Mesenchymal stem cell (in vitro differentiated cells and primary cell): ENCODE measurements around the gene ROR2.

Source experiments
- DNase-seq: peaks from one replicate; pipeline ENCODE4 v3.0.0-alpha.2; 2013
- H2AFZ ChIP-seq: one replicate; pipeline ENCODE4 v1.6.1; 2013; ENCODE audit warnings: low read depth, mild to moderate bottlenecking, control low read depth, inconsistent platforms, low read length, moderate library complexity
- H2AK5ac ChIP-seq: 2 replicates; pipeline ENCODE4 v1.6.1; 2013; ENCODE audit warnings: low read length, moderate library complexity, mild to moderate bottlenecking, inconsistent platforms; ENCODE audit not compliant: severe bottlenecking
- H2BK120ac ChIP-seq: one replicate; pipeline ENCODE4 v1.6.1; 2013; ENCODE audit warnings: low read depth, mild to moderate bottlenecking, inconsistent platforms, low read length, moderate library complexity
- H2BK12ac ChIP-seq, 2 experiments: one replicate each; pipeline ENCODE4 v1.6.1; 2013; ENCODE audit warnings: inconsistent platforms in 2 of 2, low read length in 2 of 2, mild to moderate bottlenecking in 2 of 2, moderate library complexity in 2 of 2, control low read depth in 1 of 2
- H2BK15ac ChIP-seq: one replicate; pipeline ENCODE4 v1.6.1; 2013; ENCODE audit warnings: mild to moderate bottlenecking, low read depth, inconsistent platforms; ENCODE audit not compliant: poor library complexity, severe bottlenecking
- H2BK5ac ChIP-seq: 2 replicates; pipeline ENCODE4 v1.6.1; 2013; ENCODE audit warnings: low read depth, mild to moderate bottlenecking, low read length, control low read depth, inconsistent platforms; ENCODE audit not compliant: poor library complexity, severe bottlenecking
- H3K14ac ChIP-seq, 2 experiments: one replicate each; pipeline ENCODE4 v1.6.1; 2013; ENCODE audit warnings: inconsistent platforms in 2 of 2, low read length in 2 of 2, control low read depth in 1 of 2, mild to moderate bottlenecking in 1 of 2, moderate library complexity in 1 of 2
- H3K18ac ChIP-seq, 2 experiments: one replicate each; pipeline ENCODE4 v1.6.1; 2013; ENCODE audit warnings: inconsistent platforms in 2 of 2, low read length in 2 of 2, control low read depth in 1 of 2, low read depth in 1 of 2, mild to moderate bottlenecking in 1 of 2
- H3K23ac ChIP-seq, 2 experiments: one replicate each; pipeline ENCODE4 v1.6.1; 2013; ENCODE audit warnings: inconsistent platforms in 2 of 2, low read length in 2 of 2, mild to moderate bottlenecking in 2 of 2, moderate library complexity in 2 of 2, control low read depth in 1 of 2
- H3K27ac ChIP-seq: 2 replicates; pipeline ENCODE4 v1.5.1; 2013; ENCODE audit warnings: mild to moderate bottlenecking, moderate library complexity, low read length, control low read depth, inconsistent platforms; ENCODE audit not compliant: poor library complexity, severe bottlenecking
- H3K27me3 ChIP-seq, 2 experiments: 2 replicates each; pipeline versions ENCODE4 v1.6.1 to v1.7.0; 2013; ENCODE audit warnings: low read length in 2 of 2, mild to moderate bottlenecking in 2 of 2, moderate library complexity in 2 of 2, control low read depth in 1 of 2, inconsistent platforms in 1 of 2; ENCODE audit not compliant: control insufficient read depth in 1 of 2, insufficient read depth in 1 of 2
- H3K36me3 ChIP-seq, 2 experiments: 2 replicates each; pipeline versions ENCODE4 v1.6.1 to v1.7.0; 2013; ENCODE audit warnings: low read length in 2 of 2, control low read depth in 1 of 2, inconsistent platforms in 1 of 2, low read depth in 1 of 2, mild to moderate bottlenecking in 1 of 2; ENCODE audit not compliant: insufficient read depth in 2 of 2, control insufficient read depth in 1 of 2
- H3K4ac ChIP-seq, 2 experiments: one replicate each; pipeline ENCODE4 v1.6.1; 2013; ENCODE audit warnings: inconsistent platforms in 2 of 2, low read length in 2 of 2, mild to moderate bottlenecking in 2 of 2, moderate library complexity in 2 of 2, control low read depth in 1 of 2, low read depth in 1 of 2
- H3K4me1 ChIP-seq: 2 replicates; pipeline ENCODE4 v1.6.1; 2013; ENCODE audit warnings: low read depth, low read length, control low read depth; ENCODE audit not compliant: control insufficient read depth, insufficient read depth
- H3K4me2 ChIP-seq: 2 replicates; pipeline ENCODE4 v1.6.1; 2013; ENCODE audit warnings: low read length, mild to moderate bottlenecking, inconsistent platforms; ENCODE audit not compliant: poor library complexity, severe bottlenecking
- H3K4me3 ChIP-seq, 2 experiments: 2 replicates each; pipeline versions ENCODE4 v1.5.1 to v1.7.0; 2013; ENCODE audit warnings: low read length in 2 of 2, mild to moderate bottlenecking in 2 of 2, control low read depth in 1 of 2, low read depth in 1 of 2; ENCODE audit not compliant: insufficient read depth in 1 of 2
- H3K79me1 ChIP-seq: replicated peaks from 2 replicates; pipeline ENCODE4 v1.6.1; 2013; ENCODE audit warnings: mild to moderate bottlenecking, control low read depth, low read length, inconsistent platforms; ENCODE audit not compliant: poor library complexity, severe bottlenecking
- H3K9ac ChIP-seq: 2 replicates; pipeline ENCODE4 v1.7.0; 2013; ENCODE audit warnings: mild to moderate bottlenecking, low read length, moderate library complexity
- H3K9me3 ChIP-seq: 2 replicates; pipeline ENCODE4 v1.7.0; 2013; ENCODE audit warnings: mild to moderate bottlenecking, low read length; ENCODE audit not compliant: control insufficient read depth
- H4K8ac ChIP-seq: one replicate; pipeline ENCODE4 v1.6.1; 2013; ENCODE audit warnings: inconsistent platforms, mild to moderate bottlenecking, low read length, moderate library complexity
- H4K91ac ChIP-seq: one replicate; pipeline ENCODE4 v1.6.1; 2013; ENCODE audit warnings: mild to moderate bottlenecking, low read length, inconsistent platforms
- WGBS: methylation state at CpG from one replicate; pipeline ENCODE4 v1.1.7; 2013; ENCODE audit warnings: mixed read lengths; 5-methylcytosine and 5-hydroxymethylcytosine counted together

The ROR2 gene

DNA sequence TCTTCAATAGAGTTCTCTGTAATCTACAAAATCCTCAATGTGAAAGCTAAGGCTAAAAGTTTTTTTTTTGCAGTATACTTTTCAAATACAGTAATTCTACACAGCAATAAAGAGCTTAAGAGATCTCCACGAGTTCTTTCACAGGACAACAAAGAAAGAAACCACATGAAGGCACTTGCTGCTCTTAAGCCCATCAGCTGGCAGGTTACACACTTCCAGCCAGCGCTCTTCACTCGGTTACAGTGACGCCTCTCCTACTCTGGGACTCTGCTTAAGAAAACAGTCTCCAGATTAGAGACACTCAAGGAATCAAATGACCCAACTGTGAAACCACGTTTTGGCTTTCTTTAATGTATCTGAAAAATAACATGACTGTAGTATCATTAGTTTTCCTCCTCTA lies 85.0 kb downstream of the ROR2 start:
- no peak overlapping the region for H3K9ac ChIP-seq
- no peak overlapping the region for H4K91ac ChIP-seq
- no peak overlapping the region for H3K23ac ChIP-seq
- 62% methylated on average over 4 of the region's 5 CpGs for WGBS
- no peak overlapping the region for H3K4me3 ChIP-seq
- no peak overlapping the region for H3K4me2 ChIP-seq
- H2BK15ac ChIP-seq: no peak overlapping the region
- H3K18ac ChIP-seq: no peak overlapping the region
- no peak overlapping the region for H2AFZ ChIP-seq
- H3K27ac ChIP-seq: no peak overlapping the region
- no peak overlapping the region for H4K8ac ChIP-seq
- peaks cover 11% of the 10 kb centered on the region for H3K4me1 ChIP-seq
- no peak overlapping the region for H2AK5ac ChIP-seq
- H3K4ac ChIP-seq: no peak overlapping the region
- H3K79me1 ChIP-seq: peaks cover 15% of the 10 kb centered on the region
- no peak overlapping the region for H2BK120ac ChIP-seq
- no peaks in the 10 kb centered on the region for H3K36me3 ChIP-seq
- no peaks in the 10 kb centered on the region for H3K9me3 ChIP-seq
- H2BK12ac ChIP-seq: no peak overlapping the region
- no peaks in the 10 kb centered on the region for H3K27me3 ChIP-seq
- H2BK5ac ChIP-seq: no peak overlapping the region
- no peak for DNase-seq
- H3K14ac ChIP-seq: no peak overlapping the region

DNA sequence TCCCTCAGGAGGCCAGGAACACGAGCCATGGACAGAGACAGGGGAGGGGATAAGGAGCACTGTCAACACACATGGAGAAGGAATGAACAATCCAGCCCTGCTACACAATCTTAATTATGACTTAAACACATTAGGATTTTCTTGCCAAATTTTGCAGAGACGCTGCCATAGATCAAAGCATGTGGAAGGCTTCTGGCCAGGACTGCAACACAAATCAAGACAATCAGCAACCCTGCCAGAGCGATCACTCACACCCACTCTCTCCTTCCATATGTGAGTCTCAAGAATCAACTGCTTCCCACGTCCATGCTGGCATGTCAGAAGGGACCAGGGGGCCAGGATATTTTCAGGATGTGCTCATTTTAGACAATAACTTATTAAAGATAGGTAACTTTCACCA lies 85.6 kb downstream of the ROR2 start:
- Histone ChIP-seq H2BK5ac (no peak overlapping the region), H3K4me3 (no peak overlapping the region), H2BK15ac (no peak overlapping the region), H3K27me3 (no peaks in the 10 kb centered on the region), H4K91ac (no peak overlapping the region), H3K79me1 (peaks cover 21% of the 10 kb centered on the region), H3K23ac (no peak overlapping the region), H3K14ac (no peak overlapping the region), H2AFZ (no peak overlapping the region), H2AK5ac (no peak overlapping the region), H3K4ac (no peak overlapping the region), H2BK120ac (no peak overlapping the region), H3K9me3 (no peaks in the 10 kb centered on the region), H3K27ac (no peak overlapping the region), H4K8ac (no peak overlapping the region), H3K4me1 (peaks cover 11% of the 10 kb centered on the region), H2BK12ac (no peak overlapping the region), H3K9ac (no peak overlapping the region), H3K4me2 (no peak overlapping the region), H3K18ac (no peak overlapping the region), H3K36me3 (peaks cover 0 to 5% of the 10 kb centered on the region in 2 experiments)
- DNase-seq: no peak
- WGBS: 86% methylated on average over 2 of the region's 4 CpGs

DNA sequence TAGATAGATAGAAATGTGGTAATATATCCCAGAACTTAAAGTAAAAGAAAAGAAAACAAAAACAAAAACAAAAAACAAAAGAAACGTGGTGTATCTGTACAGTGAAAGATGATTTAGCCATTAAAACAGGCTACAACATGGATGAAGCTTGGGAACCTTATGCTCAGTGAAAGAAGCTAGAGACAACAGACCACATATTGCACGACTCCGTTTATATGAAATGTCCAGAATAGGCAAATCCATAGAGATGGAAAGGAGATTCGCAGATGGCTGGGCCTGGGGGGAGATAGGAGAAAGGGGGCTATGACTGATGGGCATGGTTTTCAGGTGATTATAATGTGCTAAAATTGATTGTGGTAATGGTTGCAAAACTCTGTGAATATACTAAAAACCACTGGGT lies 86.6 kb downstream of the ROR2 start:
- H4K8ac ChIP-seq: no peak overlapping the region
- peaks cover 0 to 5% of the 10 kb centered on the region in 2 experiments for H3K36me3 ChIP-seq
- no peak overlapping the region for H2BK12ac ChIP-seq
- no peak overlapping the region for H3K4ac ChIP-seq
- H2BK15ac ChIP-seq: no peak overlapping the region
- no peak overlapping the region for H2AFZ ChIP-seq
- H4K91ac ChIP-seq: no peak overlapping the region
- no peak overlapping the region for H3K4me2 ChIP-seq
- no peak overlapping the region for H3K4me3 ChIP-seq
- no peak overlapping the region for H3K9ac ChIP-seq
- H3K9me3 ChIP-seq: no peaks in the 10 kb centered on the region
- H3K4me1 ChIP-seq: peaks cover 8% of the 10 kb centered on the region
- no peak overlapping the region for H2BK120ac ChIP-seq
- H2AK5ac ChIP-seq: no peak overlapping the region
- H3K23ac ChIP-seq: no peak overlapping the region
- 91% methylated on average over 4 of the region's 4 CpGs for WGBS
- H3K14ac ChIP-seq: no peak overlapping the region
- H3K79me1 ChIP-seq: peaks cover 26% of the 10 kb centered on the region
- no peak for DNase-seq
- H2BK5ac ChIP-seq: no peak overlapping the region
- H3K18ac ChIP-seq: no peak overlapping the region
- no peak overlapping the region for H3K27ac ChIP-seq
- H3K27me3 ChIP-seq: no peaks in the 10 kb centered on the region

DNA sequence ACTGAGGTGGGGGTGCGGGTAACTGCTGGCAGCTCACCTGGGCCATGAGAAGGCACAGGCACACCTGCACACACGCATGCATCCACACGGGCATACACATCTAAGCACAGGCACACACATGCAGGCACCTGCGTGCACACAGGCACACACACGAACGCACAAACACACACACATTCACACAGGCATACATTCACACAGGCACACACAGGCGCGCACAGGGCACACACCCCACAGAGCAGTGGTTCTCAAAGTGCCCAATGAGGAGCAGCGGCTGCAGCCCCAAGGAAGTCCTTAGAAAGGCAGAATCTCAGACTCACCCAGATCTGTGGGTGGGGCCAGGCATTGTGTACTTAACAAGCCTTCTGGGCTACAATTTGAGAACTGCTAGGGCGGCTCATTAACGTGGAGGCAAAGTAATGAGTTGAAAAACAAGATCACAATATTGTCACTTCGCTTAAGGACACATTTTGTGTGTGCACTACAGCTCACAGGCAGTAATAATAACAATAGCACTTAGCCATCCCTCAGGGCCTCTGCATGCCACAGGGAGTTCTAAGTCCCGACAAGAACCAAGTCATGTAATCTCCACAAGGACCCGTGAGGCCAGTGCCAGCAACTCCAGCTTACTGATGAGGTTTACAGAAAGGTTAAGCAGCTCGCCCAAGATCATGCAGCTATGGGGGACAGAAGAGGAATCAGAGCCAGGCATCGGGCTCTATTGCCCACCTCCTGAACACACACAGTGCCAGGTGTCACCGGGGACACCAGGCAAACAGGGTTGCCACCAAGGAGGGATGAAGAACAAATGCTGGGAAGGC lies 91.6 kb downstream of the ROR2 start:
- Histone ChIP-seq H2BK5ac (no peak overlapping the region), H2AFZ (no peak overlapping the region), H3K79me1 (peaks cover 37% of the 10 kb centered on the region), H3K27me3 (no peaks in the 10 kb centered on the region), H3K4me1 (peaks cover 34% of the 10 kb centered on the region), H4K8ac (peak overlapping the region; percentile 74), H3K27ac (no peak overlapping the region), H3K9me3 (no peaks in the 10 kb centered on the region), H2AK5ac (no peak overlapping the region), H2BK12ac (no peak overlapping the region), H2BK15ac (no peak overlapping the region), H2BK120ac (no peak overlapping the region), H3K4me3 (no peak overlapping the region), H3K14ac (peak overlapping the region in 1 of 2 experiments; percentile 1), H3K9ac (no peak overlapping the region), H3K36me3 (peaks cover 0 to 11% of the 10 kb centered on the region in 2 experiments), H4K91ac (peak overlapping the region; percentile 41), H3K4me2 (no peak overlapping the region), H3K18ac (peak overlapping the region in 1 of 2 experiments; percentile 28), H3K4ac (peak overlapping the region in 1 of 2 experiments; percentile 24), H3K23ac (no peak overlapping the region)
- no peak for DNase-seq
- WGBS: 81% methylated on average over 17 of the region's 17 CpGs
